WTC11 (cell line): ENCODE results near the gene PUSL1. TPM values are rescaled to one million over a fixed set of nuclear protein-coding genes. Genes with fewer than 3 reads are reported as not detected.

Source experiments
- ATAC-seq: fragments of 200-7000 bp; cut with Tn5 transposase; 2 replicates; pipeline ENCODE4 v1.10.0; 2021; ENCODE audit warnings: mild to moderate bottlenecking, moderate library complexity
- CTCF ChIA-PET: fragments of 300-600 bp; sonication (Branson Sonifier 250); formaldehyde crosslinking; loops from one replicate; lab custom pipeline; 2021; ENCODE audit warnings: antibody characterized with exemption; lab: Charles Lee
- POLR2A ChIA-PET: fragments of 350-600 bp; sonication (Branson Sonifier 250); formaldehyde crosslinking; loops from one replicate; lab custom pipeline; 2021; ENCODE audit warnings: antibody characterized with exemption; lab: Charles Lee
- DNase-seq: peaks from one replicate; pipeline ENCODE4 v3.0.0; 2021; ENCODE audit warnings: low spot score
- H3K27ac Mint-ChIP-seq: 2 replicates; pipeline ENCODE4 v1.8.0; 2021; ENCODE audit warnings: mixed read lengths
- H3K27me3 Mint-ChIP-seq: 2 replicates; pipeline ENCODE4 v1.8.0; 2021; ENCODE audit warnings: low read depth, mild to moderate bottlenecking, moderate library complexity, mixed read lengths
- H3K36me3 Mint-ChIP-seq: 2 replicates; pipeline ENCODE4 v1.8.0; 2021; ENCODE audit warnings: mixed read lengths
- H3K4me1 Mint-ChIP-seq: 2 replicates; pipeline ENCODE4 v1.8.0; 2022; ENCODE audit warnings: mixed read lengths
- H3K4me3 Mint-ChIP-seq: 2 replicates; pipeline ENCODE4 v1.8.0; 2021; ENCODE audit warnings: mild to moderate bottlenecking, moderate library complexity, mixed read lengths
- H3K9me3 Mint-ChIP-seq: 2 replicates; pipeline ENCODE4 v1.8.0; 2021; ENCODE audit warnings: mixed read lengths
- AFF4 ChIP-seq: sonication (generic); formaldehyde crosslinking; IDR thresholded peaks from 2 replicates; pipeline ENCODE4 v1.8.1; 2023; ENCODE audit warnings: mild to moderate bottlenecking, missing genetic modification reagents, borderline replicate concordance
- ATF1 ChIP-seq: sonication (generic); formaldehyde crosslinking; IDR thresholded peaks from 2 replicates; pipeline ENCODE4 v1.8.1; 2023; ENCODE audit warnings: mild to moderate bottlenecking, moderate library complexity, missing genetic modification reagents
- CDX4 ChIP-seq: fragments of 250-450 bp; sonication (Bioruptor Pico); IDR thresholded peaks from 2 replicates; pipeline ENCODE4 v1.9.0; 2021; ENCODE audit warnings: moderate library complexity, mild to moderate bottlenecking, inconsistent platforms, borderline replicate concordance
- CREM ChIP-seq: sonication (generic); formaldehyde crosslinking; IDR thresholded peaks from 2 replicates; pipeline ENCODE4 v1.8.1; 2022; ENCODE audit warnings: mild to moderate bottlenecking, missing genetic modification reagents, moderate library complexity
- ERG ChIP-seq: fragments of 250-450 bp; sonication (Bioruptor Pico); IDR thresholded peaks from 2 replicates; pipeline ENCODE4 v1.8.0; 2021; ENCODE audit warnings: mild to moderate bottlenecking
- GTF2I ChIP-seq: fragments of 250-450 bp; sonication (Bioruptor Pico); conservative IDR thresholded peaks from 2 replicates; pipeline ENCODE4 v1.4.0; 2021; ENCODE audit warnings: mild to moderate bottlenecking
- HMGXB4 ChIP-seq: sonication (generic); formaldehyde crosslinking; IDR thresholded peaks from 2 replicates; pipeline ENCODE4 v1.8.1; 2023; ENCODE audit warnings: mild to moderate bottlenecking, moderate library complexity, missing genetic modification reagents
- MYBL2 ChIP-seq: sonication (generic); formaldehyde crosslinking; IDR thresholded peaks from 2 replicates; pipeline ENCODE4 v1.8.1; 2023; ENCODE audit warnings: mild to moderate bottlenecking, moderate library complexity, missing genetic modification reagents
- PRDM15 ChIP-seq: sonication (generic); formaldehyde crosslinking; IDR thresholded peaks from 2 replicates; pipeline ENCODE4 v1.8.0; 2022; ENCODE audit warnings: missing genetic modification reagents
- TEAD1 ChIP-seq: sonication (generic); formaldehyde crosslinking; IDR thresholded peaks from 2 replicates; pipeline ENCODE4 v1.8.0; 2022; ENCODE audit warnings: mild to moderate bottlenecking, missing genetic modification reagents
- TP53 ChIP-seq: sonication (generic); formaldehyde crosslinking; IDR thresholded peaks from 2 replicates; pipeline ENCODE4 v1.8.1; 2023; ENCODE audit warnings: mild to moderate bottlenecking, missing genetic modification reagents
- ZNF121 ChIP-seq: sonication (generic); formaldehyde crosslinking; IDR thresholded peaks from 2 replicates; pipeline ENCODE4 v1.8.0; 2023; ENCODE audit warnings: missing genetic modification reagents
- ZNF263 ChIP-seq: sonication (generic); formaldehyde crosslinking; IDR thresholded peaks from 2 replicates; pipeline ENCODE4 v1.8.1; 2022; ENCODE audit warnings: low read depth, mild to moderate bottlenecking, moderate library complexity, missing genetic modification reagents
- ZNF396 ChIP-seq: fragments of 250-450 bp; sonication (Bioruptor Pico); IDR thresholded peaks from 2 replicates; pipeline ENCODE4 v1.8.0; 2021; ENCODE audit warnings: mild to moderate bottlenecking, moderate library complexity, borderline replicate concordance
- ZNF416 ChIP-seq: fragments of 250-450 bp; sonication (Bioruptor Pico); IDR thresholded peaks from 2 replicates; pipeline ENCODE4 v1.9.0; 2021; ENCODE audit warnings: mild to moderate bottlenecking, inconsistent platforms
- total RNA-seq: library from RNA; stranded (reverse); gene quantifications from 3 replicates; pipeline ENCODE4 v1.2.3, GENCODE V29; 2021

The PUSL1 gene
- total RNA-seq, 1 experiment from 2014 or later = 51.5 TPM

- CTCF ChIA-PET = interaction anchor here (1.4 to 2.1 kb wide), 3 partner anchors 8 to 16 kb away, joined by 5 to 15 read pairs (median 8); partner anchors contain the start of gene UBE2J2
- peak; percentile 13; the same call in 1 of the 2 replicates for ATAC-seq
- Mint-ChIP-seq H3K27me3 (no peaks in the 10 kb centered on the region), H3K27ac (no peak overlapping the region), H3K36me3 (no peaks in the 10 kb centered on the region), H3K4me1 (no peaks in the 10 kb centered on the region), H3K4me3 (no peak overlapping the region)
- DNase-seq = no peak
- TF ChIP-seq ERG (CRISPR knock-in tag) (no peak), PRDM15 (CRISPR knock-in tag) (no peak), HMGXB4 (CRISPR knock-in tag) (no peak), MYBL2 (no peak), TEAD1 (CRISPR knock-in tag) (no peak), AFF4 (CRISPR knock-in tag) (no peak), ZNF396 (CRISPR knock-in tag) (no peak), ZNF416 (CRISPR knock-in tag) (no peak), CDX4 (CRISPR knock-in tag) (no peak), ZNF121 (CRISPR knock-in tag) (no peak), ATF1 (CRISPR knock-in tag) (no peak), GTF2I (CRISPR knock-in tag) (no peak), CREM (no peak), ZNF263 (no peak), TP53 (CRISPR knock-in tag) (no peak)
- TF ChIP-seq, all 79 proteins: peak for 0
- no peaks in the 10 kb centered on the region for H3K9me3 Mint-ChIP-seq
- POLR2A ChIA-PET = no interaction called here
Measured at GRCh38 chr1:1284221-1285101, 23.9 kb upstream of the PUSL1 start.
